Measurements from ENCODE around the gene IL1R1. TPM values are rescaled to one million over a fixed set of nuclear protein-coding genes. Genes with fewer than 3 reads are reported as not detected.

IL1R1 gene
- total and polyA plus RNA-seq, 10 of the 15 experiments (the other 5 are each of a cell fraction or from before 2014, with no cell fraction given), result 0.17 to 13.2 (median 0.53) TPM

- Histone ChIP-seq H4K20me1 (ENCODE audit: control insufficient read depth, insufficient read depth) (no peaks in the 10 kb centered on the region), H3K79me2 (ENCODE audit: control insufficient read depth, insufficient read depth, low read length) (no peaks in the 10 kb centered on the region), H3K9me3 (replicated peaks; ENCODE audit: control insufficient read depth, insufficient read depth, low read length) (no peaks in the 10 kb centered on the region; the same call in 2 of the 3 replicates), H3K27ac (ENCODE audit: control insufficient read depth, insufficient read depth) (no peak overlapping the region), H3K4me3 (no peak overlapping the region), H3K9ac (ENCODE audit: control insufficient read depth, insufficient read depth, low read length) (no peak overlapping the region), H3K36me3 (ENCODE audit: control insufficient read depth in 2 of 2, insufficient read depth in 2 of 2, low read length in 1 of 2) (no peaks in the 10 kb centered on the region), H3K4me1 (ENCODE audit: control insufficient read depth, insufficient read depth, low read length) (no peaks in the 10 kb centered on the region; the same call in 1 of the 2 replicates), H3K27me3 (replicated peaks in 1 of 2; ENCODE audit: control insufficient read depth in 2 of 2, insufficient read depth in 2 of 2, low read length in 1 of 2) (no peaks in the 10 kb centered on the region), H3K4me2 (ENCODE audit: control insufficient read depth, insufficient read depth) (no peak overlapping the region), H2AFZ (ENCODE audit: control insufficient read depth, low read depth, low read length) (no peak overlapping the region)
- ChIA-PET SMC1A (ENCODE audit: uncharacterized antibody, unreplicated experiment) (interaction anchor here (0.5 to 1.0 kb wide), 5 partner anchors 62 to 840 kb away, joined by 3 read pairs; no protein-coding TSS in a partner anchor), POLR2A (no interaction called here), RAD21 (ENCODE audit: unreplicated experiment) (interaction anchor here (0.7 to 0.8 kb wide), 3 partner anchors 206 to 221 kb away, joined by 3 to 6 read pairs (median 4); no protein-coding TSS in a partner anchor), CTCF (interaction anchor here (0.8 to 1.4 kb wide), 4 partner anchors 14 to 395 kb away, joined by 3 to 4 read pairs (median 4); no protein-coding TSS in a partner anchor)
- FAIRE-seq (no peak), DNase-seq (ENCODE audit: low read depth, low spot score) (no peak), ATAC-seq (no peak)
- in situ Hi-C loops (cut with MboI) (no loop called here), intact Hi-C loops (cut with micrococcal nuclease; ENCODE audit: unreplicated experiment) (no loop called here)
- BruUV-seq (replicated peaks), result no TSS peak
- WGBS (ENCODE audit: insufficient coverage, insufficient replicate concordance, low lambda C conversion rate, missing lambda C conversion rate), result 67% methylated on average over 6 of the region's 6 CpGs
- TF ChIP-seq EGR1 (IDR thresholded peaks at IDR 0.05; ENCODE audit: borderline replicate concordance in 1 of 2, low read depth in 2 of 2, low read length in 2 of 2), result no peak
- no peak for TF ChIP-seq POLR2AphosphoS5 (IDR thresholded peaks at IDR 0.05; ENCODE audit: low read length)
- TF ChIP-seq MXI1 (IDR thresholded peaks at IDR 0.05; ENCODE audit: low read depth, low read length), result no peak
- no peak for TF ChIP-seq SRF (IDR thresholded peaks at IDR 0.05; ENCODE audit: low read depth in 2 of 2, low read length in 2 of 2)
- no peak for TF ChIP-seq GATAD2B (conservative IDR thresholded peaks at IDR 0.05; ENCODE audit: low read depth)
- no peak for TF ChIP-seq SMC3 (IDR thresholded peaks at IDR 0.05; ENCODE audit: borderline replicate concordance, low read length)
- no peak for TF ChIP-seq BCL11A (IDR thresholded peaks at IDR 0.05; ENCODE audit: low read depth, low read length)
- no peak for TF ChIP-seq ZNF217 (IDR thresholded peaks at IDR 0.05)
- TF ChIP-seq SREBF2 (IDR thresholded peaks at IDR 0.05; ENCODE audit: low read length), result no peak
- TF ChIP-seq, protein P1, sequence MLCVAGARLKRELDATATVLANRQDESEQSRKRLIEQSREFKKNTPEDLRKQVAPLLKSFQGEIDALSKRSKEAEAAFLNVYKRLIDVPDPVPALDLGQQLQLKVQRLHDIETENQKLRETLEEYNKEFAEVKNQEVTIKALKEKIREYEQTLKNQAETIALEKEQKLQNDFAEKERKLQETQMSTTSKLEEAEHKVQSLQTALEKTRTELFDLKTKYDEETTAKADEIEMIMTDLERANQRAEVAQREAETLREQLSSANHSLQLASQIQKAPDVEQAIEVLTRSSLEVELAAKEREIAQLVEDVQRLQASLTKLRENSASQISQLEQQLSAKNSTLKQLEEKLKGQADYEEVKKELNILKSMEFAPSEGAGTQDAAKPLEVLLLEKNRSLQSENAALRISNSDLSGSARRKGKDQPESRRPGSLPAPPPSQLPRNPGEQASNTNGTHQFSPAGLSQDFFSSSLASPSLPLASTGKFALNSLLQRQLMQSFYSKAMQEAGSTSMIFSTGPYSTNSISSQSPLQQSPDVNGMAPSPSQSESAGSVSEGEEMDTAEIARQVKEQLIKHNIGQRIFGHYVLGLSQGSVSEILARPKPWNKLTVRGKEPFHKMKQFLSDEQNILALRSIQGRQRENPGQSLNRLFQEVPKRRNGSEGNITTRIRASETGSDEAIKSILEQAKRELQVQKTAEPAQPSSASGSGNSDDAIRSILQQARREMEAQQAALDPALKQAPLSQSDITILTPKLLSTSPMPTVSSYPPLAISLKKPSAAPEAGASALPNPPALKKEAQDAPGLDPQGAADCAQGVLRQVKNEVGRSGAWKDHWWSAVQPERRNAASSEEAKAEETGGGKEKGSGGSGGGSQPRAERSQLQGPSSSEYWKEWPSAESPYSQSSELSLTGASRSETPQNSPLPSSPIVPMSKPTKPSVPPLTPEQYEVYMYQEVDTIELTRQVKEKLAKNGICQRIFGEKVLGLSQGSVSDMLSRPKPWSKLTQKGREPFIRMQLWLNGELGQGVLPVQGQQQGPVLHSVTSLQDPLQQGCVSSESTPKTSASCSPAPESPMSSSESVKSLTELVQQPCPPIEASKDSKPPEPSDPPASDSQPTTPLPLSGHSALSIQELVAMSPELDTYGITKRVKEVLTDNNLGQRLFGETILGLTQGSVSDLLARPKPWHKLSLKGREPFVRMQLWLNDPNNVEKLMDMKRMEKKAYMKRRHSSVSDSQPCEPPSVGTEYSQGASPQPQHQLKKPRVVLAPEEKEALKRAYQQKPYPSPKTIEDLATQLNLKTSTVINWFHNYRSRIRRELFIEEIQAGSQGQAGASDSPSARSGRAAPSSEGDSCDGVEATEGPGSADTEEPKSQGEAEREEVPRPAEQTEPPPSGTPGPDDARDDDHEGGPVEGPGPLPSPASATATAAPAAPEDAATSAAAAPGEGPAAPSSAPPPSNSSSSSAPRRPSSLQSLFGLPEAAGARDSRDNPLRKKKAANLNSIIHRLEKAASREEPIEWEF (IDR thresholded peaks at IDR 0.05; ENCODE audit: insufficient replicate concordance, low read depth, low read length), result no peak
- no peak for TF ChIP-seq ZBED1 (IDR thresholded peaks at IDR 0.05; ENCODE audit: borderline replicate concordance)
- TF ChIP-seq BACH1 (IDR thresholded peaks at IDR 0.05; ENCODE audit: borderline replicate concordance), result no peak
- TF ChIP-seq FOXK2 (IDR thresholded peaks at IDR 0.05), result no peak
- TF ChIP-seq CHD2 (IDR thresholded peaks at IDR 0.05; ENCODE audit: borderline replicate concordance, low read depth, low read length), result no peak
- no peak for TF ChIP-seq SUPT20H (IDR thresholded peaks at IDR 0.05; ENCODE audit: borderline replicate concordance, control insufficient read depth, low read depth, low read length)
- TF ChIP-seq ZNF207 (IDR thresholded peaks at IDR 0.05; ENCODE audit: borderline replicate concordance), result no peak
- no peak for TF ChIP-seq MYC (IDR thresholded peaks at IDR 0.05; ENCODE audit: insufficient read depth, insufficient read length, insufficient replicate concordance, low read length, severe bottlenecking)
- no peak for TF ChIP-seq BRCA1 (IDR thresholded peaks at IDR 0.05; ENCODE audit: low read depth, low read length)
Observed at GRCh38 chr2:102226171-102226570, 83.6 kb downstream of the IL1R1 start.
